Epithelial cell of prostate (primary cell): Measurements from ENCODE around the gene GAMT.
A peak's percentile ranks its signal among the peaks of the same experiment; 100 is the strongest.

Source experiments
- DNase-seq: peaks from one replicate; pipeline ENCODE4 v3.0.0-alpha.2; 2011; ENCODE audit warnings: low read depth, low spot score
- H3K27ac ChIP-seq: fragments of 450-650 bp; 2 replicates; pipeline ENCODE4 v1.5.1; 2017; ENCODE audit warnings: mild to moderate bottlenecking

GAMT gene

DNA sequence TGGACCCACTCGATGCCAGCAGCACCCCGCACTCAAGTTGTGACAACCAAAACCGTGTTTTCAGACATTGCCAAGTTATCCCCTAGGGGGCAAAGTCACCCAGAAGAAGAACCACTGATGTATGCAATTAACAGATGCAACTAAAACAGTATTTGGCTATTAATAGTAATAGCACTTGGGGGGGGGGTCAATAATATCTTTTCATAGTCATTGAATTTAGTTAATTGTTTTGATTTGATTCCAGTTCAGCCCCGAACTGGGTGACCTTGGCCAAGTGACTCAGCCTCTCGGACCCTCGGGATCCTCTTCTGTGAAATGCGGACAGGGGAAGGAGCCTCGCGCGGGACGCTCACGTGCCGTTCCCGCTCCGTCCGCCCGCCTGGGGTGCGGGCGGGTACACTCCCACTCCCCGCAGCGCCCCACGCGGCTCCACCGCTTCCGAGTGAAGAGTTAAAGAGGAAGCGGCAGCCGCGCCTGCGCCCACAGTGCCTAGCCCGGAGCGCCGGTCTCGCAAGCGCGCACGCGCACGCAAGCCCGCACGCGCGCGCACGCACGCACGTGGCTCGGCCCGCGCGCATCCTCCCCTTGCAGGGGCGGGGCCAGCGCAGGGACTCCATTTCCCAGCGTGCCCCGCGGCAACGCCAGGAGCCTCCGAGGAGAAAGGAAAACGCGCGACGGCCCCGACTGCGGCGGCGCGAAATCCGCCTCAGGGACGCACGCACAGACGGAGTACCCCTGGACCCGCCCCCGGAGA, 5.6 kb upstream of the GAMT start:
- peak; percentile 92 for DNase-seq
- H3K27ac ChIP-seq: peak overlapping the region; percentile 81

DNA sequence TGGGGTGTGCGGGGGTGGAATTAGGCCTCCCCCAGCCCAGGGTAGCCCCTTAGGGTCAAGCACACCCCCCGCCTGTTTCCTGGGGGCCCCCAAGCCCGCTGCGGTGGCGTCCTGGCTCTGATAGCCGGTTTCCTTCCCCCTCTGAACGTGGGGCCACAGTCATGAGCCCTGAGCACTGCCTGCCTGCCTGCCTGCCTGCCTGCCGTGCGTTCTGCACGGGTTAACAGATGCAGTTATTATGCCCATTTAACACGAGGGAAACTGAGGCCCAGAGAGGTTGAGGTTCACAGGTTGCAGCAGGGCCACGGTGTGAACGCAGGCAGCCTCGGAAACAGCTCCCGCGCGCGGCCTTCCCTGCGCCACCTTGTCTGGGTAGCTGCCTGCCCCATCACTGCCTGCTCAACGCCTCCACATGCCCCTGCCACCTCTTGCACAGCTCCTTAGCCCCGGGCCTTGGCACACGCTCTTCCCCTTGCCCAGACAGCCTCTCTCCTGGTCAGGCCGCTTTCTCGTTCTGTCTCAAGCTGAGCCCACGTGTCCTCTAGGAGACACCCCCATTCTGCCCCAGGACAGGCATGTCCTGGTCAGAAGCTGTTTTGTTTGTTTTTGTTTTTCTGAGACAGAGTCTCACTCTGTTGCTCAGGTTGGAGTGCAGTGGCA, 1.2 kb upstream of the GAMT start:
- DNase-seq: no peak

DNA sequence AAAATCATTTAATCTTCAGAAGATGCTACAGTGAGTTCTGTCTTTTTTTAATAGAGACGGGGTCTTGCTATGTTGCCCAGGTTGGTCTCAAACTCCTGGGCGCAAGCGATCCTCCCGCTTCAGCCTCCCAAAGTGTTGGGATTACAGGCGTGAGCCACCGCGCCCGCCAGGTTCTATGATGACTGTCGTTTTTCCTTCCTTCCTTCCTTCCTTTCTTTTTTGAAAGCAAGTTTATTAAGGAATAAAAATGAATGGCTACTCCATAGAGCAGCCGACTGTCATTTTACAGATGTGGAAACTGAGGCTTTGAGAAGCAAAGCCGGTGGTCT, 511 bp upstream of the GAMT start:
- no peak for DNase-seq
- no peak overlapping the region for H3K27ac ChIP-seq

More for the DNA sequence above, 1.2 kb upstream of the GAMT start:
- peak overlapping the region; percentile 49 for H3K27ac ChIP-seq

DNA sequence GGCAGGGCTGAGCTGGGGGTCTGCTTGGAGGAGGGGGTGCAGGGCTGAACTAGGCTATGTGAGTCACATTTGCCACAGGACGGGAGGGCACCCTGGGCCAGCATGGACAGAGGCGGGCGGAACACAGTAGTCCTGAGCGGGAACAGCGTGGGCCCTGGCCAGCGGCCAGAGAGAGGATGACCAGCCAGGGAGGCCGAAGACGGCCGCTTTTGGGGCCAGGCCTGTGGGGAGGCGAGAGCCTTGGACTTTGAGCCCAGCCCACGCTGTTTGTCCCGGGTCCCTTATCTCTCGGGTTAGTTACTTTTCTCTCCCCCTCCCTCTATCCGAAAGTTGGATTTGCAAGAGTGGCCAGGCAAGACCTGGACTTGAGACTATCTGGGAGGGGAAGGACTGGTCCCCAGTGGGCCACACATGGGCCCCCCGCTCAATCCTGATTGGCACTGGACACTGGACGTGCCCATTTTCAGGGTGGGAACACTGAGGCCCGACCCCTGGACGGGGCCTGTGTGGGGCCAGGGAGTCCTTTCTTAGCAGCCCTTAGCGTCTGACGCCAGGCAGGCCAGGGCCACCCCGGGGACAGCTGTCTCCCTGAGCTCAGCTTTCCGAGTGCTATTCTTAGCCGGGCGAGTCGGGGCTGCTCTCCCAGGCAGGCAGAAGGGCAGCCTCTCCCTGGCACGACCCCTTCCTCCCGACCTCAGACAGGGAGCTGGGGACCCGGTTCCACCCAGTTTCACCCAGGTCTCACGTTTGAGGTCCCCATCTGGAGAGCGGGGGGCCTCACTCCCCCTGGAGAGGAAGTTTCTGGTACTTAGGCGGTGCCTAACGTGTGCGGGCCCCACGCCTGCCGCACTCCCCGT, 833 bp downstream of the GAMT start:
- DNase-seq: no peak
- no peak overlapping the region for H3K27ac ChIP-seq

DNA sequence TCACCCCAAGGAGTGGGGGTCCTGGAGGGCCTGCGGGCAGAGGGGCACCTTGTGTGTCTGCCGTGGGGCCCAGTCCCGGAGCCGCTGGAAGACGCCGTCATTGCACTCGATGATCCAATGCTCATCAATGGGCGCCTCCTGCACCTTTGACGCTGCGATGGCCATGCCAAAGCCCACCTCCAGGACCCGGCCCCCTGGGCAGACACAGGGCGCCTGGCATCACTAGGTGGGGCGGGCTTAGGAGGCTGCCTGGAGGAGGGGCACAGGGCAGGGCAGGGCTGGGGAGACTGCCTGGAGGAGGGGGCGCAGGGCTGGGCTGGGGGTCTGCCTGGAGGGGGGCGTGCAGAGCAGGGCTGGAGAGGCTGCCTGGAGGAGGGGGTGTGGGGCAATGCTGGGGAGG, 1.6 kb downstream of the GAMT start:
- no peak overlapping the region for H3K27ac ChIP-seq
- DNase-seq: no peak

DNA sequence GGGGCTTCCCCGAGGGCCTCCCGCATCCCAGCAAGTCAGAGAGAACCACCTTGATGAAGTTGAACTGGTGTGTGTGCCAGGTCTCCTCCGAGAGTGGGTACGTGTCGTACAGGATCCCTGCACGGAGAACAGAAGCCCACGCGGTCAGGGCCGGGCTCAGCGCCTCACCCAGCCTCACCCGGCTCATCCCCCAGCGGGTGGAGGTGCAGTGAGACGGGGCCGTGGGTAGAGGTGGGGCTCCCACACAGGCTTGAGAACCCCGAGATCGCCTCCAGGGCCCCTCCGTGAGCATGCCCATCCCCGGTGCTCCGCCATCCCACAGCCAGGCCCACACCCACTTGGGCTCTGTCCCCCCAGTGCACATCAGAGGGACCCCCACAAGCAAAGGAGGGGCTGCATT, 2.3 kb downstream of the GAMT start:
- no peak overlapping the region for H3K27ac ChIP-seq
- no peak for DNase-seq

DNA sequence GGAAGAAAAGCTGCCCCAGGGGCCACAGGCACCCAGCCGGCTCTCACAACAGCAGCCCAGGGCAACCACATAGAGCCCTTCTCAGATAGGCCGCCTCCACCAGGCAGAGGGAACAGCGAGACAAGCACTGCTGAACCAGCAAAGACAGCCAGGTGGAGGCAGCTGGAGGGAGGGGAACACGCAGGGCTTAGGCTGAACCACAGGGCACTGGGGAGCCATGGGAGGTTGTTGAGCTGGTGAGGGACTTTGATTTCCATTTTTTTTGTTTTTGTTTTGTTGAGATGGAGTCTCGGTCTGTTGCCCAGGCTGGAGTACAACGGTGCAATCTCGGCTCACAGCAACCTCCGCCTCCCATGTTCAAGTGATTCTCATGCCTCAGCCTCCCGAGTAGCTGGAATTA, 3.5 kb downstream of the GAMT start:
- no peak for DNase-seq
- no peak overlapping the region for H3K27ac ChIP-seq

DNA sequence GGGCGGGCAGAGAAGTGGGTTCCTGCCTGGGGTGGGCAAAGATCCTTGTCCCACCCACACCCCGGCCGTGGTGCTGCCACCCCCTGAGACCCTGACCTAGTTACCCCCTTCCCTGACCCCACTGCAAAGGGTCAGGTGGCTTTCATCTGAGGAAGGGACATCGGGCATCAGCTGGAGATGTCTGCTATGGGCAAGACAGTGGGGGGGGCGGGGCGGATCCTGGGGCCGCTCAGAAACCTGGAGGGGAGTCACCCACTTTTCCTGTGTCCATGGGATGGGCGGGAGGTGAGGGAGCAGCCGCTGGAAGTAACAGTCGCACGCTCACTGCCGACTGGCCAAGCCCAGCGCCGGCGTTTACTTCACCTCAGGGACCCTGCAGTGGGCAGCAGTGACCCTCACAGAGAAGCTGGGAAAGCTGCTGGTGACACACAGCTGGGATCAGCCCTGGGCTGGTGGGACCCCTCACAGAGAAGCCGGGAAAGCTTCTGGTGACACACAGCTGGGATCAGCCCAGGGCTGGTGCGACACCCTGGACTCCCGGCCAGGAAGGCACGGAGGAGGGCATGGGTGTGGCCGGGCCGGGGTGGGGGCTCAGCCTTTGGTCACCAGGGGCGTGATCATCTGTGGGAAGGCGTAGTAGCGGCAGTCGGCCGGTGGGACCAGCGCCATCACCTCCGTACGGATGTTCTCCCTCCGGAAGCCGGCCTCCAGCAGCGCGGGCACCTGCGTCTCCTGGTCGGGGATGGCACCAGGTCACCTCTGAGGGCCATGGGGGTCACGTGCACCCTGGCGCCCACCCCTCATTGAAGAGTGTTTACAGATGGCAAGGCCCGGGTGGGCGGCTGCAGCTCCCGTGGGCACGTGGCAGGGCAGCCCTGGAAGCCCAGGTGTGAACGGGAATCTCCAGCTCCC, 4.3 kb downstream of the GAMT start:
- DNase-seq: no peak
- H3K27ac ChIP-seq: no peak overlapping the region

DNA sequence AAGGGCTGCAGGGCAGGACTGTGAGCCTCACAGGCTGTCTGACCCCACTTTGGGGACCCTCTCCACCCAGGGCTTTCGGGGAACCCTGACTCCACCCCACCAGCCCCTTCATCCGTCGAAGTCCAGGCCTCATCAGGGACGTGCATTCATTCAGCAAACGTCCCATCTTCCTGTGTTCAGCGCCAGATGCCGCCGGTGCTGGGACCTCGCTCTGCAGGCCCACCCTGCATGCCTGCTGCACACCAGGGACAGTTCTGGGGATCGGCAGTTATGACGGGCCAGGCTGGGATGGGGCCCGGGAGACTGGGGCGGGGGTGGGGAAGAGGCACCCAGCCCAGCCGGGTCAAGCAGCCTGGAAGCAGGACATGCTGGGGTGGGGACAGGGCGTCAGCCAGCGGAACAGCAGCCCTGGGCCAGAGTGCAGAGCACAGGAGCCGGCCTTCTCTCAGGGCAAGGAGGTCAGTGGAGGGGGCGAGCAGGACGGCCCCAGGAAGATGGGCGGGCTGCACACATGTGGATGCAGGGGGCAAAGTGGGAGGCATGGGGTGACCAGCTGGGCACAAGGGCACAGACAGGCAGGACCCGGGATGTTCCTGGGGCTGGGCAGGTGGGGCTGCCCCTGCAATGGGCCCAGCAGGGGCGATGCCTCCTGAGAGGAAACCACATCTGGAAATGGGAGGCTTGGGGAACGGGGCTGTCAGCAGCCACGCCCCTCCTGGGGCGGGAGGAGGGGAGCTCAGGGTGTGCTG, 5.1 kb downstream of the GAMT start:
- no peak overlapping the region for H3K27ac ChIP-seq
- DNase-seq: no peak

DNA sequence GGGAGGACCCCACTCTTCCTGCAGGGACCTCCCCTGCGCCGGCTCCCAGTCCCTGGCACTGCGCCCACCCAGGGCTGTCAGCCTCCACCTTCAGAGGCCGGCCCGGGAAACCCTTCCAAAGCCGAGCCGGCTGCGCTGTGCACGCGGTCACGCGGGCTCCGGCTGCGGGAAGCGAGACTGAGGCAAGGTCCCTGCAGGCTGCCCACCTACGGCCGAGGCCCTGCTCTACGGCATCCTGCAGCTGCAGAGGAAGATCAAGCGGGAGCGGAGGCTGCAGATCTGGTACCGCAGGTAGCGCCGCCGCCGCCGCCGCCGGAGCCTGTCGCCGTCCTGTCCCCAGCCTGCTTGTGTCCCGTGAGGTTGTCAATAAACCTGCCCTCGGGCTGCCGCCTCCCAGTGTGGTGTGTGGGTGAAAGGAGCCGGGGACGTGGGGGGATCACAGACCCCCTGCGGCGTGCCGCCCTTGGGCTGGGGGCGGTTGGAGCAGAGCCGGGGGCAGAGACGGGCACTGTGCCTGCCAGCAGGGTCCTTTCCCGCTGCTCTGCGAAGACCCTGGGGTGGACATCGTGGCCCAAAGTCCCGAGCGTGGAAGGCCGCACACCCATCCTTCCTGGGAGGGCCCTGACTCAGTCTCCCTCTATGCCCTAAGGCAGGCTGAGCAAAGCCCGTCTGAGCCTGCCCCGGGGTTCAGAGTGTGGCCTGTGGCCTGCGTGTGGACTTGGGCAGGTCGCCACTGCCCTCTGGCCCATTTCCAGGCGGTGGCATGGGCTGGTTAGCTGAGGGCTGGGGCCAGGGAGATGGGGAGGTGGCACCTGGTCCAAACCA, 5.9 kb downstream of the GAMT start:
- no peak for DNase-seq

DNA sequence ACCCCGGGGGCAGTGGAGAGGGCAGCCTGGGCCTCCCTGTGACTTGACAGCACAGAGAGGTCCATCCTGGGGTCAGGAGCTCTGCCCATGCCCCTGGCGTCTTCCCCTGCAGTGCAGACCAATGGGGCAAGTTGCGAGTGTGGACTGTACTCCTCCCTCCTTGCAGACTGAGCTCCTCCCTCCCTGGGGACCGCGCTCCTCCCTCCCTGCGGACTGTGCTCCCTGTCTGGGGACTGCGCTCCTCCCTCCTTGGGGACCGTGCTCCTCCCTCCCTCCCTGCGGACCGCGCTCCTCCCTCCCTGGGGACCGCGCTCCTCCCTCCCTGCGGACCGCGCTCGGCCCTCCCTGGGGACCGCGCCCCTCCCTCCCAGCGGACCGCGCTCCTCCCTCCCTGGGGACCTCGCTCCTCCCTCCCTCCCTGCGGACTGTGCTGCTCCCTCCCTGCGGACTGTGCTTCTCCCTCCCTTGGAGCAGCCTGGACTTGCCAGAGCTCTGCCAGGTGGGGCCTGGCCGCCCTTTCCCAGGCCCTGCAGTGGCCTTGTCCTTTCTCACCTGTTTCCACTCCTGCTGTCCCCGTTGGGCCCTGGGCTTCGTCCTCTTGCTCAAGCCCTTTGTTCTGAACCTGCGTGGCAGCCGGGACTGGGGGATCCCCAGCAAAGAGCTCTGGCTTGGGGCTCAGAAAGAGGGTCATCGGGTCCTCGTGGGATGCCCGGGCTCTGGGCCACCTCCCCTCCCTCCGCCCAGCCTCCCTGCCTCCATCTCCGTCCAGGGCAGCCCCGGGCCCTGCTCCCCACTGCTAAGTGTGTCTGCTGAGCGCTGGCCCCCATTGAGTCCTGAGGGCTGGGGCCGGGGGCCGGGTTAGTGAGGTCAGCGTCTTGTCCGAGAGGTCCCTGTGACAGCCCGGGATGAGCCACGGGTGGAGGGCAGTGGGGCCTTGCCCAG, 6.8 kb downstream of the GAMT start:
- DNase-seq: no peak
- H3K27ac ChIP-seq: no peak overlapping the region

More for the DNA sequence above, 5.9 kb downstream of the GAMT start:
- H3K27ac ChIP-seq: no peak overlapping the region

DNA sequence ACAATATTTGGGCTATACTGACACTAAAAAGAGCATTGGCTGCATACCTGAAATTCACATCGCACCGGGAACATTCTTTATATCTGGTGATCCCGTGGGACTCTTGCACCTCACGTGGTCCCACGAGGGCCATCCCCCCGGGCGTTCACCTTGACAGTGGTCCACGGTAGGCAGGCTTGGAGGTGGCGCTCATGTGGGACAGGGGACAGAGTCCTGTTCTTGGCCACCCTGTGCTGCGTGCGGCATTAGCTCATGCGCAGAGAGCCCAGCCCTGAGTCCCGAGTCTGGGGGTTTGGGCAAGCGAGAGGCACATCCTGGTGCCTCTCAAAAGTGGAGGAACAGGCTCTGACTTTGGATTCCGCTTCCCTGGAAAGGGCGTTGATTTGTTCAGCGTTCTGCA, 7.5 kb downstream of the GAMT start:
- no peak overlapping the region for H3K27ac ChIP-seq
- no peak for DNase-seq

DNA sequence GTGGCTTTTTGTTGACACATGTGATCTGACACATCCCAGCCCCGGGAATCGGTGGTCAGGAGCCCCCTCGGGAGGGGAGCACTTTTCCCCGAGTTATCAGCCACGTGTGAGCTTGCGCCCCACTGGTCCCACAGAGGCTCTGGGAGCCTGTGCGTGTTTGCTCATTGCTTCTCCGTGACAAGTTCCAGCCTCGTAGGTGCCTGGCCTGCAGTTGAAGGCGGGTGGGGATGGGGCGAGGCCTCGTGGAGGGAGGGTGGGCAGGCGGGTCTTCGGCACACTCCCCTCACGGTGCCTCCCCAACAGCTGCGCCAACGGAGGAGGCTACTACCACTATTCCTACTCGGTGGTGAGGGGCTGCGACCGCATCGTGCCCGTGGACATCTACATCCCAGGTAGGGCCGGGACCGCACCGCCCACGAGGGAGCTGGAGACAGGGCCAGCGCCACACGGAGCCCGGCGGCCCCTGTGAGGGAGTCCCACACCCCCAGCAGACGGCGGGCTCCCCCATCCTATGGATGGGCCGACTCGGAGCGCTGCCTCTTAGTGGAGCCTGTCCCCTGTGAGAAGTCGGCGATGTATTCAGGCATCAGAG, 8.3 kb downstream of the GAMT start:
- no peak overlapping the region for H3K27ac ChIP-seq
- no peak for DNase-seq

DNA sequence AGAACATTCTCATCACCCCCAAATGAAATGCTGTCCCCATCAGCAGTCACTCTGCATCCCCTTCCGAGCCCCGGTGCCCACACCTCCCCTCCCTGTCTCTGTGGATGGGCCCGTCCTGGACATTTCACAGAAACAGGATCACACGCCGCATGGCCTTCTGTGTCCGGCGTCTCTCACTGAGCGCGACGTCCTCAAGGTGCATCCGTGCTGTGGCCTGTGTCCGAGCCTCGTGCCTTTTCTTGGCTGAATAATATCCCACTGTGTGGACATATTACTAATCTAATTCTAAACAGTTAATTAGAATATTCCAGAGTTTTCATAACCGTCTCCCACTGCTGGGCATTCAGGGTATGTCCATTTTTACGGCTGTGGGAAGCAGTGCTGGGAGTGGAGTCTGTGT, 8.9 kb downstream of the GAMT start:
- no peak for DNase-seq
- no peak overlapping the region for H3K27ac ChIP-seq

DNA sequence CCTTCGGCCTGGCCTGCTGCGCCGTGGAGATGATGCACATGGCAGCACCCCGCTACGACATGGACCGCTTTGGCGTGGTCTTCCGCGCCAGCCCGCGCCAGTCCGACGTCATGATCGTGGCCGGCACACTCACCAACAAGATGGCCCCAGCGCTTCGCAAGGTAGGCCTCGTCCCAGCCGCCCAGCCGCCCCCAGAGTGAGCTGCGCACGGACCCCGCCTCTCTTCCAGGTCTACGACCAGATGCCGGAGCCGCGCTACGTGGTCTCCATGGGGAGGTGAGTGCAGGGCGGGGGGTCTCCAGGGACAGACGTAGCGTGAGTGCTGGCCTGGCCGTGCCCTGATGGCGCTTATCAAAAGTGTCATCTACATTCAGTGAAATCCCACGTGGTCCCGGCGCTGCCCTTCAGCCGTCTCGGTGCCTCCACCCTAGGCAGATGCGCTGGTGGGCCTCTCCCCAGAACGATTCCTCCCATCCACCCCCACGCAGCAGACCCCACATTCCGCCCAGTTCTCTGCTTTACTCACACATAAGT, 10.4 kb downstream of the GAMT start:
- H3K27ac ChIP-seq: no peak overlapping the region
- no peak for DNase-seq

DNA sequence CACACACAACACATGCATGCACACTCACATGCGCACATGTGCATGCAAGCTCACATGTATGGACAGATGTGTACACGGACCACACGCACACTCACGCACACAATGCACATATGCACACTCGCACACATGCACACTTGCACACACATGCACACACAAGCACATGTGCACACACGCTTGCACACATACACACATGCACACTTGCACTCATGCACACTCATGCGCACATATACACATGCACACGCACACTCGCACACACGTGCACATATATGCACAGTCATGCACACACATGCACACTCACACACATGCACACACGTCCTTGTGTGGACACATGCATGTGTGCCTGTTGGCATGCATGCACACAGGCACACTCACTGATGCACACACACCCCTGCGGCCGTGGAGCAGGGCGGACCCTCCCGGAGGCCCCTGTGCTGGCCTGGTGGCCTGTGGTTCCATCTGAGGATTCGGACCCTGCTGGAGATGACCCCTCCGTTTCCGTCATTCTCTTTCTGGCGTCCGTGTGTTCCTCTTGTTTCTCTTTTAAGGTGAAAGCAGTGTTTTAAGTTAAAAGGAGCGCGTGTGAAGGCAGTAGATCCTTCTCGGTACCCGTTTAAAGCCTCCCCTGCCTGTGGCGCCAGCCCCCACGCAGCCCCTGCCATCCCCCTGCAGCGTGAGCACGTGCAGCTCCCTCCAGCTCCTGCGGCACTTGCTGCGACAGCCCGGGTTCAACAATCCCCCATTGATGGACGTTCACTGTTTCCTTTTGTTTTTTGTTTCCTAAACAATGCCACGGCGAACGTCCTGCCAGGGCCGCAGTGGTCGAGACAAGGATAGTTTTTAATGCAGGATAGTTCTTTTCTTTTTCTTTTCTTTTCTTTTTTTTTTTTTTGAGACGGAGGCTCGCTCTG, 12.1 kb downstream of the GAMT start:
- no peak overlapping the region for H3K27ac ChIP-seq
- no peak for DNase-seq
